SH-SY5Y (cell line): ENCODE data around the gene EML3.

Source experiments
- GATA2 ChIP-seq: IDR thresholded peaks from 2 replicates; pipeline ENCODE4 v1.6.1; 2011; ENCODE audit warnings: mild to moderate bottlenecking, low read depth, low read length
- GATA3 ChIP-seq: IDR thresholded peaks from 2 replicates; pipeline ENCODE4 v1.6.1; 2011; ENCODE audit warnings: low read depth, mild to moderate bottlenecking, low read length, moderate library complexity

DNA sequence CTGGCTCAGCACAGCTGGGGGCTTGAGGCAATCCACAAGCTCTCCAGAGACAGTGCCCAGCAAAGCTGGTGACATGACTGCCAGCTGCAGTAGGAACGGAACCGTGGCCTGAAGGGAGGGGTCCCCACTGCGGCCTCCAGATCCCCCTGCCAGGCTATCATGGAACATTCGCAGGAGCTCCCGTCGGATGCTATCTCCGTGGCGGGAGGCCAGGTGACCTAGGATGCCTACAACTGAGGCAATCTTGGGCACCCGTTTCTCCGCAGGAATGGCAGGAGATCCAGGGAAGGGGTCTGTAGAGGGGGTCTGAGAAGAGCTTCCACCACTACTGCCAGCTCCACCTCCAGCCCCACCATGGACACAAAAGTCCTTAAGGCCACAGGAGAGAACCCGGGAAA lies 36.4 kb upstream of the EML3 start:
- TF ChIP-seq GATA3, result no peak
- no peak for TF ChIP-seq GATA2
